VCaP (cell line): ENCODE measurements around the gene SIDT1.

Experiments
- H3K27ac ChIP-seq: fragments of 450-650 bp; 2 replicates; pipeline ENCODE4 v1.5.1; 2017
- CTCF ChIP-seq: fragments of 450-650 bp; conservative IDR thresholded peaks from 2 replicates; pipeline ENCODE4 v1.5.1; 2017; ENCODE audit warnings: mild to moderate bottlenecking, moderate library complexity

SIDT1 gene

GRCh38 chr3:113541519-113541918, 9.2 kb downstream of the SIDT1 start:
- H3K27ac ChIP-seq: no peak overlapping the region
- TF ChIP-seq CTCF: no peak

DNA sequence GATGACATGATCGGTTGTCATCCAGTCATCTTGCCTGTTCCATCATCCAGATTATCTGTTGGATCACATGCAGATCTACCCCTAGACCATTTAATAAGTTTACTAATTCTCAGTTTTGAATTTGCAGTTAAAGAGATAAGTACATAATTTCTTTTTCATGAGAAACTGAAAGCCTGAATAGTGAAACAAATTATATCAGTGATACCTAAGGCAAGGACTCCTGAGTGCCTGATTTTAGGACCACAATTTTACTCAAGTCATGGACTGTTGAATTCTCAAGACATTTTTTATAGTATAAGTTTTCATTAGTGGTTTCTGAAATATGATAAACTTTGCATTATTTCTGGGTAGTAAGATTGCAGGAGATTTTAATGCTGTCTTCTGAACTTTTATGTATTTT, 13.2 kb downstream of the SIDT1 start:
- no peak overlapping the region for H3K27ac ChIP-seq
- no peak for TF ChIP-seq CTCF

DNA sequence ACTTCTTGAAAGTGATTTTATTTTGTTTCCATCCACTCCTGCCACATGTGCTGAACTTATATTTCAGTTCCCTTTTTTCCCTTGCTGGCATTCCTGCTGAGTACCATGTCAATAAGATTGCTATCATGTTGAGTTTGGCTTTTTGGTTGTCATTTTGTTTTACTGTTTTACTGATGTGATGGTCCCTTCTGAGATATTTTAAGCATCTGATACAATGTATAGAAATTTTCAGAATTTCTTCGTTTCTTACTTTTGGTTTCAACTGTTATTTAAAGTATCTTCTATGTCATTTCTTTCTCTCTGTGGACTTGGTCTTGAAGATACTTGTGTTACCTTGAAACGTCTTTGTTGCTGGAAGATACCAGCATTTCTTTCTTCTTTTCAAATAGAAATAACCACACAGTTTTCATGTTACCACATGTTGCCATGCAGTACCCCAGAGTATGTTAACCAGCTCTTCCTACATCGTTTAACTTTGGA, 14.1 kb downstream of the SIDT1 start:
- H3K27ac ChIP-seq: no peak overlapping the region
- TF ChIP-seq CTCF: no peak

GRCh38 chr3:113548501-113548900, 16.1 kb downstream of the SIDT1 start:
- no peak overlapping the region for H3K27ac ChIP-seq
- no peak for TF ChIP-seq CTCF

GRCh38 chr3:113551820-113552219, 19.5 kb downstream of the SIDT1 start:
- TF ChIP-seq CTCF: no peak
- H3K27ac ChIP-seq: no peak overlapping the region

GRCh38 chr3:113552851-113553250, 20.5 kb downstream of the SIDT1 start:
- no peak for TF ChIP-seq CTCF
- no peak overlapping the region for H3K27ac ChIP-seq

GRCh38 chr3:113555138-113555537, 22.8 kb downstream of the SIDT1 start:
- no peak for TF ChIP-seq CTCF
- no peak overlapping the region for H3K27ac ChIP-seq
